ENCODE measurements around the gene VEZF1.

VEZF1 gene

GRCh38 chr17:57993471-57994365 lies 5.7 kb upstream of the VEZF1 start:
- H3K36me3 ChIP-seq (ENCODE audit: control insufficient read depth, low read length) = peaks cover 26% of the 10 kb centered on the region
- 0 out of 2 replicates have a peak, but pooled peaks cover 3% of the 10 kb centered on the region for H4K20me1 ChIP-seq (ENCODE audit: control insufficient read depth, insufficient read depth, low read depth, low read length)
- H3F3A ChIP-seq (ENCODE audit: control insufficient read depth, insufficient read depth) = peaks cover 78% of the 10 kb centered on the region
- H3K27me3 ChIP-seq (ENCODE audit: control insufficient read depth, low read length) = no peaks in the 10 kb centered on the region
- H3K9me2 ChIP-seq (replicated peaks; ENCODE audit: control insufficient read depth, low read length) = no peaks in the 10 kb centered on the region
- H3K4me3 ChIP-seq (ENCODE audit: low read length) = no peak overlapping the region
- TF ChIP-seq, protein P1, sequence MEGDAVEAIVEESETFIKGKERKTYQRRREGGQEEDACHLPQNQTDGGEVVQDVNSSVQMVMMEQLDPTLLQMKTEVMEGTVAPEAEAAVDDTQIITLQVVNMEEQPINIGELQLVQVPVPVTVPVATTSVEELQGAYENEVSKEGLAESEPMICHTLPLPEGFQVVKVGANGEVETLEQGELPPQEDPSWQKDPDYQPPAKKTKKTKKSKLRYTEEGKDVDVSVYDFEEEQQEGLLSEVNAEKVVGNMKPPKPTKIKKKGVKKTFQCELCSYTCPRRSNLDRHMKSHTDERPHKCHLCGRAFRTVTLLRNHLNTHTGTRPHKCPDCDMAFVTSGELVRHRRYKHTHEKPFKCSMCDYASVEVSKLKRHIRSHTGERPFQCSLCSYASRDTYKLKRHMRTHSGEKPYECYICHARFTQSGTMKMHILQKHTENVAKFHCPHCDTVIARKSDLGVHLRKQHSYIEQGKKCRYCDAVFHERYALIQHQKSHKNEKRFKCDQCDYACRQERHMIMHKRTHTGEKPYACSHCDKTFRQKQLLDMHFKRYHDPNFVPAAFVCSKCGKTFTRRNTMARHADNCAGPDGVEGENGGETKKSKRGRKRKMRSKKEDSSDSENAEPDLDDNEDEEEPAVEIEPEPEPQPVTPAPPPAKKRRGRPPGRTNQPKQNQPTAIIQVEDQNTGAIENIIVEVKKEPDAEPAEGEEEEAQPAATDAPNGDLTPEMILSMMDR (IDR thresholded peaks at IDR 0.05; ENCODE audit: low read depth, low read length, poor library complexity, severe bottlenecking) = no peak
- TF ChIP-seq EZH2phosphoT487 (IDR thresholded peaks at IDR 0.05; ENCODE audit: borderline replicate concordance, low read length) = no peak
- no peaks in the 10 kb centered on the region for H3K79me2 ChIP-seq (ENCODE audit: control insufficient read depth, low read length)
- peak overlapping the region; percentile 34 for H3K27ac ChIP-seq (ENCODE audit: low read depth, low read length)
- H3K4me2 ChIP-seq (ENCODE audit: low read length) = peak overlapping the region; percentile 12
- peaks cover 58% of the 10 kb centered on the region for H3K4me1 ChIP-seq (ENCODE audit: control insufficient read depth, low read length)
- no peaks in the 10 kb centered on the region for H3K9me3 ChIP-seq (ENCODE audit: control insufficient read depth, insufficient read depth, low read length)

DNA sequence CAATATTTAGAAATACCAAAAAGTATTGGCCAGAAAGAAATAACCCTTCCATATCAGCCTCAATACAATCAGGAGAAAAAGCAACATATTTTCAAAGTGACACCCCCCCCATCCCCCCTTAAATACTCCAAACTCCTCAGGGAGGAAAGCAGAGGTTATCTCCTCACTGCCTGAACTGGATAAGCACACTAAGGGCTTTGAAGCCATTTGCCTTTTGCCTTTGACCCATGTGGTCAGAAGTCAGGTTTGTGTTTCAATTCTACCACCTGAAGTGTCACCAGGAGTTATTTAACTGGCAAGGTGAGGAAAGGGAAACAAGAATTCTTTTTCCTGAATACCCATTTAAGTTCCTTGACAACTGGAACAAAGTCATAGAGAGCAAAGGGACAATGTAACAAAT lies 3.5 kb upstream of the VEZF1 start:
- Histone ChIP-seq H4K20me1 (ENCODE audit: control insufficient read depth, insufficient read depth, low read depth, low read length) (peaks cover 5% of the 10 kb centered on the region; the same call in 1 of the 2 replicates), H3K27me3 (ENCODE audit: control insufficient read depth, low read length) (no peaks in the 10 kb centered on the region), H3F3A (ENCODE audit: control insufficient read depth, insufficient read depth) (peaks cover 57% of the 10 kb centered on the region), H3K4me2 (ENCODE audit: low read length) (no peak overlapping the region), H3K9me3 (ENCODE audit: control insufficient read depth, insufficient read depth, low read length) (no peaks in the 10 kb centered on the region), H3K4me3 (ENCODE audit: low read length) (no peak overlapping the region), H3K36me3 (ENCODE audit: control insufficient read depth, low read length) (peaks cover 10% of the 10 kb centered on the region), H3K4me1 (ENCODE audit: control insufficient read depth, low read length) (peaks cover 50% of the 10 kb centered on the region), H3K9me2 (replicated peaks; ENCODE audit: control insufficient read depth, low read length) (no peaks in the 10 kb centered on the region), H3K27ac (ENCODE audit: low read depth, low read length) (no peak overlapping the region), H3K79me2 (ENCODE audit: control insufficient read depth, low read length) (peaks cover 12% of the 10 kb centered on the region)
- no peak for TF ChIP-seq EZH2phosphoT487 (IDR thresholded peaks at IDR 0.05; ENCODE audit: borderline replicate concordance, low read length)
- TF ChIP-seq, protein P1 (IDR thresholded peaks at IDR 0.05; ENCODE audit: low read depth, low read length, poor library complexity, severe bottlenecking) = no peak

- H3K27me3 ChIP-seq (ENCODE audit: control insufficient read depth, low read length) = no peaks in the 10 kb centered on the region
- H3K9me3 ChIP-seq (ENCODE audit: control insufficient read depth, insufficient read depth, low read length) = no peaks in the 10 kb centered on the region
- H3K79me2 ChIP-seq (ENCODE audit: control insufficient read depth, low read length) = peaks cover 27% of the 10 kb centered on the region
- H3K4me1 ChIP-seq (ENCODE audit: control insufficient read depth, low read length) = peaks cover 49% of the 10 kb centered on the region
- H3K4me3 ChIP-seq (ENCODE audit: low read length) = no peak overlapping the region
- TF ChIP-seq, protein P1 (IDR thresholded peaks at IDR 0.05; ENCODE audit: low read depth, low read length, poor library complexity, severe bottlenecking) = no peak
- no peak for TF ChIP-seq EZH2phosphoT487 (IDR thresholded peaks at IDR 0.05; ENCODE audit: borderline replicate concordance, low read length)
- no peak overlapping the region for H3K27ac ChIP-seq (ENCODE audit: low read depth, low read length)
- H3K4me2 ChIP-seq (ENCODE audit: low read length) = no peak overlapping the region
- H3K9me2 ChIP-seq (replicated peaks; ENCODE audit: control insufficient read depth, low read length) = no peaks in the 10 kb centered on the region
- peaks cover 14% of the 10 kb centered on the region for H4K20me1 ChIP-seq (ENCODE audit: control insufficient read depth, insufficient read depth, low read depth, low read length)
- peaks cover 46% of the 10 kb centered on the region for H3F3A ChIP-seq (ENCODE audit: control insufficient read depth, insufficient read depth)
- H3K36me3 ChIP-seq (ENCODE audit: control insufficient read depth, low read length) = peaks cover 17% of the 10 kb centered on the region
These were observed 2.0 kb upstream of the VEZF1 start for GRCh38 chr17:57990037-57990436.

Measured in DOHH2 (cell line).